SIG-M5 treated with dmso at 0.1 percent for 504 hours (cell line): ENCODE results near the gene PRDM7.
"Not testable (repeated sequence)": the region's sequence is repeated elsewhere in the genome, so short reads cannot be mapped to it uniquely, and the experiment has no call there.

Experiments used
- DNase-seq: peaks from one replicate; lab custom pipeline; 2025; ENCODE audit not compliant: unreplicated experiment; lab: John Stamatoyannopoulos, UW

Gene PRDM7

GRCh38 chr16:90077240-90077756, at the start of gene PRDM7:
Gene PRDM7, minus strand, starts transcription at chr16:90077331. Its CDS starts 1,421 bp downstream, at chr16:90075910.
- DNase-seq: peak; percentile 97

DNA sequence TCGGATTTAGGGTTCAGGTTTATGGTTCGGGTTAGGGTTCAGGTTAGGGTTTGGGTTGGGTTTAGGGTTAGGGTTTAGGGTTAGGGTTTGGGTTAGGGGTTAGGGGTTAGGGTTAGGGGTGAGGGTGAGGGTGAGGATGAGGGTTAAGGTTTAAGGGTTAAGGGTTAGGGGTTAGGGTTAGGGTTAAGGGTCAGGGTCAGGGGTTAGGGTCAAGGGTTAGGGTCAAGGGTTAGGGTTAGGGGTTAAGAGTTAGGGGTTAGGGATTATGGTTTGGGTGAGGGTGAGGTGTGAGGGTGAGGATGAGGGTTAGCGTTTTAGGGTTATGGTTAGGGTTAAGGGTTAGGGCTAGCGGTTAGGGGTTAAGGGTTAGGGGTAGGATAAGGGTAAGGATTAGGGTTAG, 44.7 kb upstream of the PRDM7 start:
- not testable (repeated sequence) for DNase-seq

GRCh38 chr16:90107617-90108016, 30.5 kb upstream of the PRDM7 start:
- DNase-seq: not testable (repeated sequence)

DNA sequence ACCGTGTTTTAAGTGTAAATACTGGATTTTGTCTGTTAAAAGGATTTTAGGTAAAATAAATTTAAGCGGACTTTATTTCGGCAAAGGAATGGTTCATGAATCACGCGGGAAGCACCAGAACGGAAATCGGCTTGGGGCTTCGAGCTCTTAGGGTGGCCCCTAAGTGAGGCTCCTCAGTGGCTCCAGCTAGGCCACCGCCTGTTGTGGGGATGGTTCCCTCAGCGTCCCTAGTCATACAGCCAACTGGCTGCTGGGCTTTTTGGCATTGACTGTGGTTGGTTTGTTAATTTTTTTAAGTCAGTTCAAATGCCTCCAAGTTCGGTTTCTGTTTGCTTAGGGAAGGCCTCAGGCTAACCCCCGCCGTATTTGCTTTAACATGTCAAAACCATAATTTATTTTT, 29.9 kb upstream of the PRDM7 start:
- not testable (repeated sequence) for DNase-seq

- not testable (repeated sequence) for DNase-seq
Measured at GRCh38 chr16:90106271-90106670, 29.1 kb upstream of the PRDM7 start.

- DNase-seq: not testable (repeated sequence)
Measured at GRCh38 chr16:90104725-90105124, 27.6 kb upstream of the PRDM7 start.

- DNase-seq: not testable (repeated sequence)
Measured at GRCh38 chr16:90102086-90102884, 25.2 kb upstream of the PRDM7 start.

- not testable (repeated sequence) for DNase-seq
Measured at GRCh38 chr16:90101332-90101731, 24.2 kb upstream of the PRDM7 start.

- DNase-seq: not testable (repeated sequence)
Measured at GRCh38 chr16:90100790-90101189, 23.7 kb upstream of the PRDM7 start.

DNA sequence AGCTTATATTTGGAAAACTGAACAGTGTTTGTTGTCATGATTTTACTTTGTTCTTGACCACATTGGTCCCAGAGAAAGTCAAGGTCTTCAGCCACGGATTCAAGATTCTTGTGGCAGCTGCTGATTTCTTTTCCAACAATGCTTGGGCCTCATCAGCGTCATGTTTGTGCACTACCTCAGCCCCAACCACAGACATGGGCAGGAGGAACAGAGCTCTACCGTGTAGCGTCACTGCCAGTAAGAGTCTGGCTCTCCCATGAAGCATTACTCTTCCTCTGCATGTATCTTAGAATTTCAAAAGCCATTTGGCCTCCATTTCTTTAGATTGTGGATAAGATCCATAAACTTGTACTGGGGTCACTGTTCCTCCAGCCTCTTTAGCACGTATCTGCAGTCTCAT, 23.1 kb upstream of the PRDM7 start:
- not testable (repeated sequence) for DNase-seq

GRCh38 chr16:90098936-90099335, 21.8 kb upstream of the PRDM7 start:
- DNase-seq: not testable (repeated sequence)

GRCh38 chr16:90097010-90097684, 20.0 kb upstream of the PRDM7 start:
- not testable (repeated sequence) for DNase-seq

DNA sequence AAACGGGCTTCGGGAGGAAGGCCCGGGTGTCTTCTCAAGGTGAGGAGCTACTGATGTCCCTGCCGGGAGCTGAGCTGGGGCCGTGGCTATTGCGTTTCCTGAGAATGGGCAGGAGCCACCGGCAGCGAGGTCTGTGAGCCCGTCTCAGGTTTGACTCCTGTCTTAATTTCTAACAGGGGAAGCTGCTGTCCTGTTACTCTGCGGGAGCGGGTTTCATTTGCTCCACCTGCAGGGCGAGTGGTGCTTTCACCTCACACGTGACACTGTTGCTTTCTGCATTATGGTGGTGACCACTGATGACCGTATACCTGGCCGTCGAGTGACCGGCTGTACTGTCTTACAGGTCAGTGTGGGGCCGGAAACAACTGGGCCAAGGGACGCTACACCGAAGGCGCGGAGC, 17.7 kb upstream of the PRDM7 start:
- not testable (repeated sequence) for DNase-seq

GRCh38 chr16:90094296-90094695, 17.2 kb upstream of the PRDM7 start:
- DNase-seq: not testable (repeated sequence)

DNA sequence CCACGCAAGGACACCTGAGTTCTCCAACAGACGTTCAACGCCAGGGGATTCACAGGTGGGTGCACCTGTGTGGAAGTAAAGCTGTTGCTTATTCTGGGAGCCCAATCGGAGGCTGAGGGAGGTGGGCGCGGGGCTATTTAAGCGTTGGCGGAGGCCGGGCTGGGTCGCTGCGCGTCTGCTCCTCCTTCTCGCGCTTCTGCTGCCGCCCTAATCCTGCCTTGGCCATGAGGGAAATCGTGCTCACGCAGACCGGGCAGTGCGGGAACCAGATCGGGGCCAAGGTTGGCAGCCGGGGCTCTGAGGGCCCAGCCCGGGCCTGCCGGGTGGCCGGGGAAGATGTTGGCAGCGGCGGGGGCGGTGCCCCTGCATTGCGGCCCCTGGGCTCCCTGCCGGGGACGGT, 16.7 kb upstream of the PRDM7 start:
- DNase-seq: not testable (repeated sequence)

- not testable (repeated sequence) for DNase-seq
Measured at GRCh38 chr16:90092781-90093180, 15.7 kb upstream of the PRDM7 start.

DNA sequence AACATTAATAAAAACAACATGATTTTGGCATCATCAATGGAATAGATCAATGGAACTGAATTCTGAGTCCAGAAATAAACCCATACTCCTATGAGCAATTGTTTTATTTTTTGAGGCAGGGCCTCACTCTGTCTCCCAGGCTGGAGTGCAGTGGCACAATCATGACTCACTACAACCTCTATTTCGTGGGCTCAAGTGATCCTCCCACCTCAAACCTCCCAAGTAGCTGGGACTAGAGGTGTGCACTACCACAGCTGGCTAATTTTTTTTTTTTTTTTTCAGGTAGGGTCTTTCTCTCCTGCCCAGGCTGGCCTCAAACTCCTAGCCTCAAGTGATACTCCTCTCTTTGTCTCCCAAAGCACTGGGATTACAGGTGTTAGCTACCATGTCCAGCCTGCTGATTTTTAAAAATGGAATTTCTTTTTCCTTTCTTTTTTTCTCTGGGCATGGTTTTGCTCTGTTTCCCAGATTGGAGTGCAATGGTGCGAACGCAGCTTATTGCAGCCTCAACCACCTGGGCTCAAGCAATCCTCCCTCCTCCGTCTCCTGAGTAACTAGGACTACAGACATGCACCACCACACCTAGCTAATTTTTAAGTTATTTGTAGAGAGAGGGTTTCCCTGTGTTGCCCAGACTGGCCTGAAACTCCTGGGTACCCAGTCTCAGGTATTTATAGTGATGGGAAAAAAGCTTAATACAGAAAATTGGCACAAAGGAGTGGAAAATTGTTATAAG, 7.3 kb upstream of the PRDM7 start:
- DNase-seq: no peak

GRCh38 chr16:90083139-90083538, 6.0 kb upstream of the PRDM7 start:
- DNase-seq: no peak

DNA sequence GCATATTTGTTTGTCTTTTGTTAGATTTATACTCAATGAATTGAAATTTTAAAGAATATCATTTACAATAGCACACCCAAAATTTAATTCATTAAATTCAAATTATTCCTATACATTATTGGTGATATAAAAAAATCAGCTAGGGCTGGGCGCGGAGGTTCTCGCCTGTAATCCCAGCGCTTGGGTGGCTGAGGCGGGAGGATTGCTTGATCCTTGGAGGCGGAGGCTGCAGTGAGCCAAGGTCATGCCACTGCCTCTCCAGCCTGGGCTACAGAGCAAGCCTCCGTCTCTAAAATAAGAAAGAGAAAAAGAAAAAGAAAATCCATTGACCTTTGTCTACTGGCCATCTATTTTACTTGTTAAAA, 4.5 kb upstream of the PRDM7 start:
- DNase-seq: no peak

DNA sequence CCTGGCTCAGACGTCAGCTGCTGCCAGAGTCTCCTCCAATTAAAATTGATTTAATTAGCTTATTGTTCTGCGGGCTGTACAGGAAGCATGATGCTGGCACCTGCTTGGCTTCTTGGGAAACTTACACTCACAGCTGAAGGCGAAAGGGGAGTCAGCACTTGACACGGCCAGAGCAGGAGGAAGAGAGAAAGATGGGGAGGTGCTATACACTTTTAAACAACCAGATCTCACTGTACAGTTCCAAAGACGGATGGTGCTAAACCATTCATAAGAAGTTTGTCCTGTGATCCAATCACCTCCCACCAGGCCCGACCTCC, 1.4 kb upstream of the PRDM7 start:
- no peak for DNase-seq

GRCh38 chr16:90077757-90078578, 837 bp upstream of the PRDM7 start:
- DNase-seq: no peak
